PC-3 (cell line): ENCODE results near the gene IRS2. TPM values are rescaled to one million over a fixed set of nuclear protein-coding genes. Genes with fewer than 3 reads are reported as not detected.

ENCODE experiments used
- ATAC-seq: fragments of 200-7000 bp; cut with Tn5 transposase; 2 replicates; pipeline ENCODE4 v1.9.1; 2020; ENCODE audit warnings: mild to moderate bottlenecking, moderate library complexity
- BruUV-seq: library from RNA; stranded (reverse); fragments of 400-500 nt; replicated peaks from 2 replicates; lab custom pipeline; 2021; lab: Mats Ljungman, UMichigan
- CTCF ChIA-PET: fragments of 300-600 bp; sonication (Branson Sonifier 250); formaldehyde crosslinking; loops from one replicate; lab custom pipeline; 2022; ENCODE audit warnings: antibody characterized with exemption; lab: Charles Lee
- POLR2A ChIA-PET: fragments of 300-600 bp; sonication (Branson Sonifier 250); formaldehyde crosslinking; loops from one replicate; lab custom pipeline; 2022; ENCODE audit warnings: antibody characterized with exemption; ENCODE audit not compliant: unreplicated experiment; lab: Charles Lee
- DNase-seq: peaks from one replicate; pipeline ENCODE4 v3.0.0-alpha.2; 2015
- H2AFZ ChIP-seq: fragments of 300-600 bp; sonication (generic); 2 replicates; pipeline ENCODE4 v1.6.0; 2016; ENCODE audit warnings: antibody characterized with exemption, low read length
- H3F3A ChIP-seq: fragments of 300-600 bp; sonication (generic); one replicate; pipeline ENCODE4 v1.6.0; 2017; ENCODE audit warnings: antibody characterized with exemption, low read length, control low read depth, mild to moderate bottlenecking; ENCODE audit not compliant: unreplicated experiment
- H3K27ac ChIP-seq: fragments of 300-600 bp; sonication (generic); 2 replicates; pipeline ENCODE4 v1.5.1; 2016; ENCODE audit warnings: mild to moderate bottlenecking, low read length
- H3K27me3 ChIP-seq: fragments of 300-600 bp; sonication (generic); 2 replicates; pipeline ENCODE4 v1.6.1; 2016; ENCODE audit warnings: low read length, mixed read lengths
- H3K36me3 ChIP-seq: fragments of 300-600 bp; sonication (generic); 2 replicates; pipeline ENCODE4 v1.6.1; 2016; ENCODE audit warnings: low read depth, mixed run types, low read length, mixed read lengths
- H3K4me1 ChIP-seq: fragments of 300-600 bp; sonication (generic); 2 replicates; pipeline ENCODE4 v1.5.1; 2016; ENCODE audit warnings: low read length; ENCODE audit not compliant: insufficient read depth
- H3K4me2 ChIP-seq: fragments of 300-600 bp; sonication (generic); 2 replicates; pipeline ENCODE4 v1.6.0; 2016; ENCODE audit warnings: low read length
- H3K4me3 ChIP-seq: fragments of 300-600 bp; sonication (generic); 2 replicates; pipeline ENCODE4 v1.5.1; 2016; ENCODE audit warnings: mild to moderate bottlenecking, low read length, mixed read lengths
- H3K79me2 ChIP-seq: fragments of 300-600 bp; sonication (generic); 2 replicates; pipeline ENCODE4 v1.6.1; 2017; ENCODE audit warnings: low read length, mixed read lengths
- H3K9ac ChIP-seq: fragments of 300-600 bp; sonication (generic); 2 replicates; pipeline ENCODE4 v1.6.0; 2016; ENCODE audit warnings: mild to moderate bottlenecking, low read length
- H3K9me2 ChIP-seq: fragments of 300-600 bp; sonication (generic); replicated peaks from 2 replicates; pipeline ENCODE4 v1.6.1; 2016; ENCODE audit warnings: mixed run types, low read length, mixed read lengths
- H3K9me3 ChIP-seq: fragments of 300-600 bp; sonication (generic); 2 replicates; pipeline ENCODE4 v1.6.1; 2016; ENCODE audit warnings: low read length, mixed read lengths
- H4K20me1 ChIP-seq: fragments of 300-600 bp; sonication (generic); 2 replicates; pipeline ENCODE4 v1.6.1; 2016; ENCODE audit warnings: low read length, mixed read lengths
- CTCF ChIP-seq: fragments of 300-600 bp; sonication (generic); conservative IDR thresholded peaks from 2 replicates; pipeline ENCODE4 v1.5.1; 2017; ENCODE audit warnings: antibody characterized with exemption, low read depth, mild to moderate bottlenecking, low read length
- EZH2 ChIP-seq: fragments of 300-600 bp; sonication (generic); IDR thresholded peaks from one replicate; pipeline ENCODE4 v1.6.1; 2017; ENCODE audit warnings: antibody characterized with exemption, mild to moderate bottlenecking, low read length; ENCODE audit not compliant: unreplicated experiment
- EZH2phosphoT487 ChIP-seq: fragments of 300-600 bp; sonication (generic); IDR thresholded peaks from 2 replicates; pipeline ENCODE4 v1.6.1; 2018; ENCODE audit warnings: mild to moderate bottlenecking, antibody characterized with exemption, low read length, borderline replicate concordance
- intact Hi-C: fragments of 100-400 bp; cut with micrococcal nuclease; formaldehyde crosslinking; loops from 2 replicates; pipeline ENCODE4 v1.9.0; 2023
- total RNA-seq: library from RNA; depleted of rRNA; stranded (reverse); fragments of >200 nt; gene quantifications from 2 replicates; pipeline ENCODE4 v1.2.3, GENCODE V29; 2014

The IRS2 gene
- total RNA-seq, 1 experiment from 2014 or later, result 5.6 TPM

DNA sequence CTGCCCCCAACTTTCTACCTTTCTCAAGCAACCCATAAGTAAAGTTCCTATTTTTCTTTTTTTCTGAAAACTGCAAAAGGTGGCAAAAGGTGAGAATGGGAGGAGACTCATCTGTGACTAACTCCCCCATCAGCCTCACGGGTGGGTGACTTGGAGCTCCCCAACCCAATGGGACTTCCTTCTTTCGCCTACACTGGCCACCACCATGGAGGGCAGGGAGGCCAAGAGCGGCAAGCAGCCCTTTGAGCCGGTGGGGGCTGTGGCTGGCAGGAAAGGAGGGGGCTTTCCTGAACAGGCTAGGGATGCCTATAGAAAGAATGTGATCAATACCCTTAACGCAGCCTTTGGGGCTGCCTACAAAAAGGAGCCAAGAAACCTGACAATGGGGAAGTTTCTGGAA, 16.5 kb downstream of the IRS2 start:
- Histone ChIP-seq H3K27me3 (no peaks in the 10 kb centered on the region), H3K4me1 (peaks cover 14% of the 10 kb centered on the region), H3K27ac (no peak overlapping the region), H3K4me2 (no peak overlapping the region), H2AFZ (no peak overlapping the region), H3K79me2 (peaks cover 50% of the 10 kb centered on the region), H3K9ac (no peak overlapping the region), H3K36me3 (no peaks in the 10 kb centered on the region), H3K9me3 (no peaks in the 10 kb centered on the region), H3K4me3 (no peak overlapping the region), H3K9me2 (no peaks in the 10 kb centered on the region), H4K20me1 (peaks cover 10% of the 10 kb centered on the region; the same call in 1 of the 2 replicates), H3F3A (no peaks in the 10 kb centered on the region)
- intact Hi-C loops, result loop anchor here (10.0 kb wide), 1 partner anchor 425 kb away; no protein-coding TSS in a partner anchor
- ChIA-PET CTCF (no interaction called here), POLR2A (no interaction called here)
- DNase-seq (no peak), ATAC-seq (no peak)
- no TSS peak for BruUV-seq
- TF ChIP-seq EZH2, result no peak
- TF ChIP-seq EZH2phosphoT487, result no peak
- no peak for TF ChIP-seq CTCF

GRCh38 chr13:109769275-109769674, 17.1 kb downstream of the IRS2 start:
- Histone ChIP-seq H3K4me2 (no peak overlapping the region), H3K9me3 (no peaks in the 10 kb centered on the region), H3K27me3 (no peaks in the 10 kb centered on the region), H3K4me1 (peaks cover 14% of the 10 kb centered on the region), H3F3A (no peaks in the 10 kb centered on the region), H3K79me2 (peaks cover 49% of the 10 kb centered on the region), H3K9ac (no peak overlapping the region), H4K20me1 (peaks cover 8% of the 10 kb centered on the region; the same call in 1 of the 2 replicates), H3K27ac (no peak overlapping the region), H3K36me3 (no peaks in the 10 kb centered on the region), H3K4me3 (no peak overlapping the region), H3K9me2 (no peaks in the 10 kb centered on the region), H2AFZ (no peak overlapping the region)
- intact Hi-C loops, result no loop called here
- no peak for ATAC-seq
- ChIA-PET POLR2A (interaction anchor here (0.7 kb wide), 1 partner anchor 8 kb away, joined by 3 read pairs; no protein-coding TSS in a partner anchor), CTCF (no interaction called here)
- DNase-seq, result no peak
- TF ChIP-seq EZH2phosphoT487 (no peak), CTCF (no peak), EZH2 (no peak)
- BruUV-seq, result no TSS peak

DNA sequence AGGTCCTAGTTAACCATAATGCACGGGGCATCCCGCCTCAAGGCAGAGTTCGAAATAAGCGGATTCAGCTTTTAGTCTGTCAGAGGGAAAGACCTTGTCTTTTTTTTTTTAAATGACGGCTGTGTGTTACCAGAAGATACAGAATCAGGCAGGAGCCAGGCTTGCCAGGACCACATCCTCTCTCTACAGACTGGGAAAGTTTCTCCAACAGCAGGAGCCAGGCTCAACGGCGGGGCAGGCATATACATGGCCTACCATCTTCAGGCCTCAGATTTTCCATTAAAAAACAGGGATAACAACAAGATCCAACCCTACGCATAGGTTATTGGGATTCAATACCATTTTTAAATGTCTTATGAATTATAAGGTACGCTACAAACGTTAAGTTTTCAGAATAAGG, 17.8 kb downstream of the IRS2 start:
- H3K9ac ChIP-seq, result no peak overlapping the region
- H3K36me3 ChIP-seq, result no peaks in the 10 kb centered on the region
- H3K4me1 ChIP-seq, result peaks cover 8% of the 10 kb centered on the region
- no peak for ATAC-seq
- CTCF ChIA-PET, result no interaction called here
- no peak for TF ChIP-seq EZH2
- TF ChIP-seq CTCF, result no peak
- no peak for TF ChIP-seq EZH2phosphoT487
- POLR2A ChIA-PET, result no interaction called here
- intact Hi-C loops, result no loop called here
- H3K4me3 ChIP-seq, result no peak overlapping the region
- no TSS peak for BruUV-seq
- H3K27me3 ChIP-seq, result no peaks in the 10 kb centered on the region
- no peaks in the 10 kb centered on the region for H3K9me2 ChIP-seq
- H2AFZ ChIP-seq, result no peak overlapping the region
- H4K20me1 ChIP-seq, result 0 out of 2 replicates have a peak, but pooled peaks cover 2% of the 10 kb centered on the region
- H3F3A ChIP-seq, result no peaks in the 10 kb centered on the region
- H3K4me2 ChIP-seq, result no peak overlapping the region
- H3K27ac ChIP-seq, result no peak overlapping the region
- DNase-seq, result no peak
- no peaks in the 10 kb centered on the region for H3K9me3 ChIP-seq
- peaks cover 48% of the 10 kb centered on the region for H3K79me2 ChIP-seq
